Neutrophil (primary cell): ENCODE results near the gene DSG2.

Experiments
- H3K27ac ChIP-seq: fragments of 200-600 bp; sonication (generic); 2 replicates; pipeline ENCODE4 v1.5.1; 2016; ENCODE audit warnings: mild to moderate bottlenecking, moderate library complexity
- H3K27me3 ChIP-seq: fragments of 200-600 bp; sonication (generic); 2 replicates; pipeline ENCODE4 v1.6.0; 2016; ENCODE audit warnings: mild to moderate bottlenecking
- H3K36me3 ChIP-seq: fragments of 200-600 bp; sonication (generic); 2 replicates; pipeline ENCODE4 v1.5.1; 2017
- H3K4me1 ChIP-seq, 2 experiments: fragments of 200-600 bp in 1 of 2; sonication (generic) in 1 of 2; 1 replicate in 1 of 2; 2 replicates in 1 of 2; pipeline versions ENCODE4 v1.5.1 to v1.6.1; 2013 to 2016; ENCODE audit warnings: low read depth in 1 of 2, low read length in 1 of 2, mild to moderate bottlenecking in 1 of 2, moderate library complexity in 1 of 2; ENCODE audit not compliant: control insufficient read depth in 1 of 2, insufficient read depth in 1 of 2
- H3K4me3 ChIP-seq, 2 experiments: fragments of 200-600 bp in 1 of 2; sonication (generic) in 1 of 2; 1 replicate in 1 of 2; 2 replicates in 1 of 2; pipeline ENCODE4 v1.5.1; 2013 to 2016; ENCODE audit warnings: low read depth in 1 of 2, low read length in 1 of 2, mild to moderate bottlenecking in 1 of 2, moderate library complexity in 1 of 2
- H3K9me3 ChIP-seq: fragments of 200-600 bp; sonication (generic); 2 replicates; pipeline ENCODE4 v1.5.1; 2016
- TF ChIP-seq, protein P1 (sequence below): fragments of 200-600 bp; sonication (generic); IDR thresholded peaks from 2 replicates; pipeline ENCODE4 v1.5.1; 2016; ENCODE audit warnings: antibody characterized with exemption

DSG2 gene

GRCh38 chr18:31587529-31587928, 89.6 kb downstream of the DSG2 start:
- no peaks in the 10 kb centered on the region for H3K27me3 ChIP-seq
- H3K4me1 ChIP-seq = no peaks in the 10 kb centered on the region
- TF ChIP-seq, protein P1, sequence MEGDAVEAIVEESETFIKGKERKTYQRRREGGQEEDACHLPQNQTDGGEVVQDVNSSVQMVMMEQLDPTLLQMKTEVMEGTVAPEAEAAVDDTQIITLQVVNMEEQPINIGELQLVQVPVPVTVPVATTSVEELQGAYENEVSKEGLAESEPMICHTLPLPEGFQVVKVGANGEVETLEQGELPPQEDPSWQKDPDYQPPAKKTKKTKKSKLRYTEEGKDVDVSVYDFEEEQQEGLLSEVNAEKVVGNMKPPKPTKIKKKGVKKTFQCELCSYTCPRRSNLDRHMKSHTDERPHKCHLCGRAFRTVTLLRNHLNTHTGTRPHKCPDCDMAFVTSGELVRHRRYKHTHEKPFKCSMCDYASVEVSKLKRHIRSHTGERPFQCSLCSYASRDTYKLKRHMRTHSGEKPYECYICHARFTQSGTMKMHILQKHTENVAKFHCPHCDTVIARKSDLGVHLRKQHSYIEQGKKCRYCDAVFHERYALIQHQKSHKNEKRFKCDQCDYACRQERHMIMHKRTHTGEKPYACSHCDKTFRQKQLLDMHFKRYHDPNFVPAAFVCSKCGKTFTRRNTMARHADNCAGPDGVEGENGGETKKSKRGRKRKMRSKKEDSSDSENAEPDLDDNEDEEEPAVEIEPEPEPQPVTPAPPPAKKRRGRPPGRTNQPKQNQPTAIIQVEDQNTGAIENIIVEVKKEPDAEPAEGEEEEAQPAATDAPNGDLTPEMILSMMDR = no peak
- no peak overlapping the region for H3K27ac ChIP-seq
- H3K4me3 ChIP-seq = no peak overlapping the region
- no peaks in the 10 kb centered on the region for H3K36me3 ChIP-seq
- H3K9me3 ChIP-seq = no peaks in the 10 kb centered on the region

DNA sequence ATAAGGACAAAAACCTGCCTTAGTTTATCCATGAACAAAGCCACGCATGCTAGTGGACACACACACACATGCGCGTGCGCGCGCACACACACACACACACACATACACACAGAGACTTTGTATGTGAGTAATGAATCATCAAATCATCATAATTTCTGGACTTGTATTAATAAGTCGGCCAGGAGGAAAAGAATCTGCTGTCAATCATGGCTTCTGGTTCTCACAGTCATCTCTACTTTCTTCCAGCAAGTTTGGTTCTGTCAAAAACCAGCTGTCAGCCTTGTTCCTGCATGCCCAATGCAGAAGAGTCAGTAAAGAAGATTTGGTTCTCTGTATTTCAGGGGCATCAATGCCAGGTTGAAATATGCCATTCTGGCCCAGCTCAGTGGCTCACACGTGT, 92.6 kb downstream of the DSG2 start:
- Histone ChIP-seq H3K9me3 (no peaks in the 10 kb centered on the region), H3K36me3 (no peaks in the 10 kb centered on the region), H3K4me3 (no peak overlapping the region), H3K27me3 (no peaks in the 10 kb centered on the region), H3K27ac (no peak overlapping the region), H3K4me1 (no peaks in the 10 kb centered on the region)
- TF ChIP-seq, protein P1 = no peak

- Histone ChIP-seq H3K4me1 (no peaks in the 10 kb centered on the region), H3K4me3 (no peak overlapping the region), H3K27me3 (no peaks in the 10 kb centered on the region), H3K27ac (no peak overlapping the region), H3K36me3 (no peaks in the 10 kb centered on the region), H3K9me3 (no peaks in the 10 kb centered on the region)
- TF ChIP-seq, protein P1 = no peak
Measured at GRCh38 chr18:31591113-31591512, 93.1 kb downstream of the DSG2 start.

DNA sequence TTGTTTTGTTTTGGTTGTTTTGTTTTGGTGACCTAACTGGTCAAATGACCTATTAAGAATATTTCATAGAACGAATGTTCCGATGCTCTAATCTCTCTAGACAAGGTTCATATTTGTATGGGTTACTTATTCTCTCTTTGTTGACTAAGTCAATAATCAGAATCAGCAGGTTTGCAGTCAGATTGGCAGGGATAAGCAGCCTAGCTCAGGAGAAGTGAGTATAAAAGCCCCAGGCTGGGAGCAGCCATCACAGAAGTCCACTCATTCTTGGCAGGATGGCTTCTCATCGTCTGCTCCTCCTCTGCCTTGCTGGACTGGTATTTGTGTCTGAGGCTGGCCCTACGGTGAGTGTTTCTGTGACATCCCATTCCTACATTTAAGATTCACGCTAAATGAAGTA, 93.7 kb downstream of the DSG2 start, which contains the start of gene TTR:
Gene TTR, plus strand, starts transcription at position 250 of the 400 bp plus-strand sequence. Its CDS starts 26 bp downstream, at position 276.
- H3K4me1 ChIP-seq = no peaks in the 10 kb centered on the region
- H3K9me3 ChIP-seq = no peaks in the 10 kb centered on the region
- no peak within 1 kb of the TSS for H3K27ac ChIP-seq
- no peaks in the 10 kb centered on the region for H3K27me3 ChIP-seq
- TF ChIP-seq, protein P1 = no peak
- no peaks in the 10 kb centered on the region for H3K36me3 ChIP-seq
- no peak within 1 kb of the TSS for H3K4me3 ChIP-seq

- Histone ChIP-seq H3K27me3 (no peaks in the 10 kb centered on the region), H3K9me3 (no peaks in the 10 kb centered on the region), H3K4me3 (no peak overlapping the region), H3K27ac (no peak overlapping the region), H3K4me1 (no peaks in the 10 kb centered on the region), H3K36me3 (no peaks in the 10 kb centered on the region)
- TF ChIP-seq, protein P1 = no peak
Measured at GRCh38 chr18:31592506-31593157, 94.7 kb downstream of the DSG2 start.
